Erythroblast (primary cell): ENCODE data around the gene HPCAL1.

ENCODE experiments used
- DNase-seq, 2 experiments: peaks; one replicate each; lab custom pipeline; 2025; lab: John Stamatoyannopoulos, UW
- GATA1 ChIP-seq: IDR thresholded peaks from 2 replicates; pipeline ENCODE4 v1.6.1; 2011; ENCODE audit warnings: low read depth, mild to moderate bottlenecking, control low read depth, low read length, moderate library complexity
- POLR2A ChIP-seq: IDR thresholded peaks from 2 replicates; pipeline ENCODE4 v1.6.1; 2011; ENCODE audit warnings: mild to moderate bottlenecking, low read length

HPCAL1 gene

DNA sequence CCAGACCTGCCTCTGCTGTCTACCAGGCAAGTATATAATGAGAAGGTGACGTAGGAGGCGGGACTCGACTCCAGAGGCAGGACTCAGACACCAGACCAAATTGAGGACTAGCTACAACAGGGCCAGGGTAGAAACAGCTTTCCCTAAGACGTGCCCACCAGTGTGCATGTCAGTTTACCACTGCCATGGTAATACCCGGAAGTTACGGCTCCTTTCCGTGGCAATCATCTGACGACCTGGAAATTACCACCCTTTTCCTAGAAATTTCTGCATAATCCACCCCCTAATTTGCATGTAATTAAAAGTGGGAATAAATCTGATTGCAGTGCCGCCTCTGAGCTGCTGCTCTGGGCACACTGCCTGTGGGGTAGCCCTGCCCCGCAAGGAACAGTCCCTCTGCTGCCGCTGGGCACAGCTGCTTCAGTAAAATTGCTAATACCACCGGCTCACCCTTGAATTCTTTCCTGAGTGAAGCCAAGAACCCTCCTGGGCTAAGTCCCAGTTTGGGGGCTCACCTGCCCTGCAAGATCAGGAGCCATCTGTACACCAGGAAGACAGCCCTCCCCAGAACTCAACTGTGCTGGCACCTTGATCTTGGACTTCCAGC lies 86.4 kb downstream of the HPCAL1 start:
- no peak for DNase-seq
- TF ChIP-seq POLR2A = no peak
- TF ChIP-seq GATA1 = no peak

DNA sequence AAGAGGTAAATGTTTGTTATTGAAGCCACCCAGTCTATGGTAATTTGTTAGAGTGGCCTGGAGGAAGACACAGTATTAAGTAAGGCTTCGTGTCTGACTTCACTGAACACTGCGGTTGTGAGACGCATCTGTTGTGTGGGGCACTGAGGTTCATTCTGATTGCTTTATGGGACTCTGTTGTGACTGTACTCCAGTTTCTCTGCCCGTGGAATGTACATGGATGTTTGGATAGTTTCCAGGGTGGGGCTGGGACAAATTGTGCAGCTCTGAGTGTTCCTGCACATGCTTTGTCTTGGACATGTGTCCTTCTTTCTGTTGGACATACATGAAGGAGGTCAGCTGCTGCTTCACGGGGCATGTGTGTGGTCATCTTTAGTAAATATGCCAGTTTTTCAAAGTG lies 86.9 kb downstream of the HPCAL1 start:
- DNase-seq = no peak
- no peak for TF ChIP-seq GATA1

DNA sequence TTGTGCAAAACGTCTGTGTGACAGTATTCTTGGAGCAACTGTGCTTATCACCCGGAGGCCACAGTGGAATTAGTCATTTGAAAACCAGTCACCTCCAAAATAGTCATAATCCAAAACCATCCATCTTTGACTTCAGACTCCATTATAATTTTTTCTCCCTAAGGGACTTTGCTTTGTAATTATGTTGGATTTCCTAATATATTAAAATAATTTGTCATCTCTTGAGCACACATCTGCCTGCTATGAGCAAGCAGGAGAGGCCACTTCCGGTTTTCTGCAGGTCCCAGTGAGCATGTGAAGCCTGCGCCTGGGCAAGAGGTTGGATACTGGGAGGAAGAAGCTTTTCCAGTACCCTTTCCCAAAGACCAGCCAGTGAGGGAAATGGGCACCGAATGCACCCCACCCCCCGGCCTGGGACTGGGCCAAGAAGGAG lies 87.7 kb downstream of the HPCAL1 start:
- no peak for DNase-seq
- TF ChIP-seq GATA1 (no peak), POLR2A (no peak)

DNA sequence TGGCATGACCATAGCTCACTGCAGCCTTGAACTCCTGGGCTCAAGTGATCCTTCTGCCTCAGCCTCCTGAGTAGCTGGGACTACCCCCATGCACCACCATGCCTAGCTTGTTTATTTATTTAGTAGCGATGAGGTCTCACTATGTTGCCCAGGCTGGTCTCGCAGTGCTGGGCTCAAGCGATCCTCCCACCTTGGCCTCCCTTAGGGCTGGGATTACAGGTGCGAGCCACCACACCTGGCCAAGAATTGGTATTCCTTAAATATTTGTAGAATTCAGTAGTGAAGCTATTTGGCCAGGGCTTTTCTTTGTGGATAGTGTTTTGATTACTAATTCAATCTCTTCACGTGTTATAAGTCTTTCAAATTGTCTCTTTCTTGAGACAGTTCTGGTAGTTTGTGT lies 89.4 kb downstream of the HPCAL1 start:
- no peak for DNase-seq
- TF ChIP-seq POLR2A (no peak), GATA1 (no peak)

DNA sequence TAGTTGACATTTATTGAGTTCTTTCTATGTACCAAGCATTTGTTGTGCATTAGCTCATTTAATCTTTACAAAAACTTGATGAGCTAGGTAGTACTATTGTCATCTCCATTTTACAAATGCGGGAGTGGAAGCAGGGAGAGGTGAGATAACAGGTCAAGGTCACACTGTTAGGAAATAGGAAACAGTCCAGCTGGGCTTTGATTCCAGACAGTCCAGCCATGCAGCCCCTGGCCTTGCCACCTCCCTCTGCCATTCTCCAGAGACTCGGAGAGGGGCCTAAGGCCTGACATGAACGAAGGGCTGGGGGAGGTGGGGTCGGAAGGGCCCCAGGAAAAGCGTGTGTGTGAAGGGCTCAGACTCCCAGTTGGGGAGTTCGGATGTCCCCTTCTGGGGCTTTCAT lies 89.8 kb downstream of the HPCAL1 start:
- TF ChIP-seq POLR2A = no peak
- TF ChIP-seq GATA1 = no peak
- DNase-seq = no peak

DNA sequence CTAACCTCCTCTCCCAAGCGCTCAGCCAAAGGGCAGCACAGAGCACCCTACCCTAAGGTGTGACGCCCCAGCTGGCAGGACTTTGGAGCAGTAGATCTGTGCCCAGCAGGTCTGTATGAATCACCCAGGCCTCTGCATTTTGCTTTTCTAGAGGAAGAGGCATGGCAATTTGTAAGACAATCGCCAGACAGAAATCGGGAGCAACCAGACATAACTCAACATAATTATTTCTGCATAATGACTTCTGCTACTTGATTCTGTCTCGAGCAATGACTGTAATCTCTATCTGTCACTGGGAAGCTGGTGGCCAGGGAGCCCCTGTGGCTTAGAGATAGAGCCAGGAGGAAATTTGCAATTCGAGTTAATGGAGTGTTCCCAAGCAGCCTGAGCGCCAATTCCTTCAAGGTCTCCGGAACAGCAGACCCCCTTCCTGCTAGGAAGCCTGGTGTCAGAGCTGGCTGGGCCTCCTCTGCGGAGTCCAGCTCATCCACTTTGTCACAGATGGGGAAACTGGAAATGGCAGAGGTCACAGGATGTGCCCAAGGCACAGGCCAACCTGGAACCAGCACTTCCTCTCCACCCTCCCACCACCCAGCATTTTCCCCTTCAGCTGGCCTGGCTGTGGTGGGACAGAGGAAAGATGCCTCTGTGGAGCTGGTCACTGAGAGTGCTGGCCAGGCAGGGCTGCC lies 90.4 kb downstream of the HPCAL1 start:
- no peak for TF ChIP-seq GATA1
- TF ChIP-seq POLR2A = no peak
- peak; percentile 17 to 62 for DNase-seq

DNA sequence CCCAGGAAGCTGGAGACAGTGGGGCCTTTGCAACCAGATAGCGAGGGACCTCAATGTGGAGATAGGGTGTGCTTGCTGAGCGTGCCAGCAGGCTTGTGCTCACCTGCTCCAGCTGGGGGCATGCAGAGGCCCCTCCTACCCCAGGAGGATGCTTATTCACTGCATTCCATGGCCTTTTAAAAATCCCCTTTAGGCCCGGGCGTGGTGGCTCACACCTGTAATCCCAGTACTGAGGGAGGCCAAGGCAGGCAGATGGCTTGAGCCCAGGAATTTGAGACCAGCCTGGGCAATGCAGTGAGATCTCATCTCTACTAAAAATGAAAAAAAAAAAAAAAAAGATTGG lies 90.9 kb downstream of the HPCAL1 start:
- no peak for TF ChIP-seq GATA1
- no peak for TF ChIP-seq POLR2A
- no peak for DNase-seq

DNA sequence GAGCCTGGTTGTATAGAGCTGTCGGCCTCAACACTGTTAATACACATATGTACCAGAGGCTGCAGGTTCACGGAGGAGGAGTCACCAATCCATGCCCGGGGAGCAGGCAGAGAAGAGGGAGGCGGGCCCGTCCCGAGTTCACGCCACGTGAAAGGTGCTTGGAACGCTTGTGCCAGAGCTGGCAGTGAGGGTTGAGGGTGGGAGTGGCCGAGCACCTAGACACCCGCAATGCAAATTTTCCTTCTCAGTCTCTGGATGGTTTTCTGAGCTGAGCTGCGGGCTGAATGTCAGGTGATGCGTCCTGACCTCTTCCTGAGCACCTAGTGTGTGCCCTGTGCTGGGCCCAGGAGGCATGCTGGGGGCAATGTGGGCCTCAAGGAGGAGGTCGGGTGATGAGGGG lies 93.2 kb downstream of the HPCAL1 start:
- TF ChIP-seq GATA1 (no peak), POLR2A (no peak)
- DNase-seq = no peak

DNA sequence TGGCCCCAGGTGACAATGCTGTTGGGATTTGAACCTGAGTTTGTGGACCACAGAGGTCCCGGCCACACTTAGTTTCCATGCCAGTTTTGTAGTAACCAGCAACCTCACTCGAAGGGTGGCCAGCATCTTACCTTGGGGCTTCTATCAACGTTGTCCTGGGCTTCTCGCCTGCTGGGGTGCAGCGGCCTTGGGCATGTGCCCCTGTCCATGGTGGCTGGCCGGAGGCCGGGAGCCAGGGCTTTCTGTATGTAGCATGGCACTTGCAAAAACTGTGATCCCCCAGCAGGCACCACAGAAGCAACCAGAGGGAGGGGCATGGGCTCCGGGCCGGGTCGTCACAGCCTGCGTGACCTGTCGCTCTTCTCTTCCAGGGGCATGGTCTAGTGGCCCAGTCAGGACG lies 93.8 kb downstream of the HPCAL1 start:
- TF ChIP-seq POLR2A (no peak), GATA1 (no peak)
- no peak for DNase-seq

DNA sequence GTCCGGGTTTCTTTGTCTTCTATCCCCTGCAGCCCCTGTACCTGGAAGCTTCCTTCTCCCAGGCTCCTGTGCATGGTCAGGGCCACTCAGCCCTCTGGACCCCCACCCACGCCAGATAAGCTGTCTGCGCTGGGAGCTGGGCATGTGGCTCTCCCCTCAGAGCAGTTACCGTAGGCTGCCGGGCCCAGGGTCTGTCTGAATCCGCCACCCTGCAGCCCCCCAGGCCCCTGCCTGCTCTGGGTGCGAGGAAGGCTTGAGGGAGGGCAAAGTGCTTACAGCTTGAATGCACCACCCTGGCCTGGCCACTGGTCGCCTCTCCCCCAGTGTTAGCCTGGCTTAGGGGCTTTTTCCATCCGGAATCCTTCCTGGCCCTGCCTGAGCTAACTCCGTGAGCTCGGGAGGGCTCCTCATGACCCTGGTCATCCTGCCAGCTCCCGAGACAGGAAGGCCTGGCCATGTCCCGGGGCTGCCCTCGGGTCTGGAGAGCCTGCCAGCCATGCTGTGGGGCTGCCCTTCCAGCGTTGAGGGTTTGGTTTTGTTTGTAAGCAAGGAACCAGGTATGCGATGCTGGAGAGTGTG lies 94.7 kb downstream of the HPCAL1 start:
- TF ChIP-seq GATA1 (no peak), POLR2A (no peak)
- no peak for DNase-seq

DNA sequence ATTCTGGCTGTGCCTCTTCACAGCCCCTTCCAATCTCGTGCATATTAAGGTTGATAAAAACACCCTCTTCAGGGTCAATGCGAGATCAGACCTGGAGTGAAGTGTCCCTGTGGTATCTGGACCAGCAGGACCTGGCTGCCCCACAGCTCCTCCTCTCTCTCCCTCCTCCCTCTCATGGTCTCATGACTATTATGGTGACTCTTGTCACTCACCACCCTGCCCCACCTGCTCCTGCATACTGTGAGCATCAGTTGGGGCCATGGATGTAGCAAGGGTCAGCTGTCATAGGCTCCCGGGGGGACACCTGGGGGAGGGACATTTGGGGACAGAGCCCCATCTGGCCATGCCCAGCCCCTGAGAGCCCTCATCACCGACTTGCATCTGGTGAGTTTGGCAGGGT lies 95.2 kb downstream of the HPCAL1 start:
- no peak for DNase-seq
- TF ChIP-seq POLR2A (no peak), GATA1 (no peak)

DNA sequence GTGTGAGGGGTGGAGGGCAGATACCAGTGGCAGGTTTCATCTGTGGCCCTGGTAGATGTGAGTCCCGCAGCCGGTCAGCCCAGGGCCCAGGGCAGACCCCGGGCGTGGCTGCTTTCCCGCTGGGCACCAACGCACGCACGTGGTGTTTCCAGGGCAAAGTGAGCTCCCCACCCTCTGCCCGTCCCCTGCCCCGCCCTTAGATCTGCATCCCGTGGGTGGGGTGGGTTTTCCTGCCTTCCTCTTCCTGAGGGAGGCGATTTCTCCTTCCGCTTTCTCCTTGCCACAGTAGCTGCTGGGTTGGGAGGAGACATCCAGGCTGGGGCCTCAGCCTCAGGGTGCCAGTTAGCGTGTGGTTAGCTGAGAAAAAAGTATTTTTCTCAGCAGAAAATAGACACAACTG lies 95.8 kb downstream of the HPCAL1 start:
- TF ChIP-seq POLR2A (no peak), GATA1 (no peak)
- no peak for DNase-seq

DNA sequence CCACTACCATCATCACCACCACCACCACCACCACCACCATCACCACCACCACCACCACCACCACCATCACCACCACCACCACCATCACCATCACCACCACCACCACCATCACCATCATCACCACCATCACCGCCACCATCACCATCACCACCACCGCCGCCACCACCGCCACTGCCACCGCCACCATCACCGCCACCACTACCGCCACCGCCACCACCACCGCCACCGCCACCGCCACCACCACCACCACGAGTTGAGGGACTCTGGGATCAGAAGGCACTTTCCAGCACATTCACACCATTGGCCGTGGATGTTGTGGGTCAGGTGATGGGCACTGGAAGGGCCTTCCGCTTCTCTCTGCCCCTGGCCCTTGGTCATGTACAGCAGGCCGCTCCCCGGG lies 96.7 kb downstream of the HPCAL1 start:
- no peak for TF ChIP-seq POLR2A
- no peak for TF ChIP-seq GATA1
- DNase-seq = no peak

DNA sequence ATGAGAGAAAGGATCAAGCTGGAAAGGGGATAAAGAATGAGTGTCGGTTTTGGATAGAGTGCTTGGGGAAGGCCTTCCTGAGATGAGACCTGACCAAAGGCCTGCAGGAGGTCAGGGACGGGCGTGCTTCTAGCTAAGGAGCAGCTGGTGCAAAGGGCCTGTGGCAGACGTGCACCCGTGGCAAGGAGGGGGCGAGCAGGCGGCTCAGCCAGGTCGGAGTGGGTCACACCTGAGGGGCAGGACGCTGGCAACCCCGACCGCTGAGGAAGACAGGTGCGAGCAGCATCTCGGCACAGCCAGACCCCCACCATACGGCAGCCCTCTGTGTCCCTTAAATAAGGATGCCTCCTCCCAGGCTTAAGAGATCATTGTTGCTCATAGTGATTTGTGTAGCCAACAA lies 97.3 kb downstream of the HPCAL1 start:
- DNase-seq = no peak
- TF ChIP-seq POLR2A (no peak), GATA1 (no peak)

DNA sequence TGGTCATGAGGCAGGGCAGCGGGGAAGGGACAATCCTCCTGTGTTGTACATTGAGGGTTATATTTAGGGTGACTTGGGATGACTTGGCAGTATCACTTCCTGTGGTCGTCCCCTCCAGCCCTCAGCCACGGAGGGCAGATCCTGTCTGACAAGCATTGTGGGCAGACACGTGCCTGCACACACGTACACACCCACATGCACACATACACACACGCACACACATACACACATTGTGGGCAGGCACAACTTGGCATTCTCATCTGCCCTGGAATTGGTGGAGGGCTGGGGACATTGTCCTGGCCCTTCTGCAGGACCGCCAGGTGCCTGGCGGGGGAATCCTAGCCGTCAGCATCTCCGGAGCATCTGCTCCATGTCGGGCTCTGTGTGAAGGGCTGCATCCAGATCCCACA lies 97.9 kb downstream of the HPCAL1 start:
- TF ChIP-seq GATA1 = no peak
- no peak for TF ChIP-seq POLR2A
- DNase-seq = peak in 1 of 2 experiments; percentile 9
